Measurements from ENCODE around the gene OVCA2.

OVCA2 gene

GRCh38 chr17:2067048-2067561, 25.3 kb downstream of the OVCA2 start:
- no peak for DNase-seq

- DNase-seq = no peak
These were observed 25.8 kb downstream of the OVCA2 start for GRCh38 chr17:2067608-2068024.

GRCh38 chr17:2068031-2068518, 26.3 kb downstream of the OVCA2 start:
- DNase-seq = no peak

GRCh38 chr17:2068519-2069051, 26.8 kb downstream of the OVCA2 start:
- peak in 1 of 2 experiments; percentile 53 for DNase-seq

GRCh38 chr17:2070241-2071023, 28.6 kb downstream of the OVCA2 start:
- peak; percentile 75 to 86 for DNase-seq

- no peak for DNase-seq
These were observed 29.2 kb downstream of the OVCA2 start for GRCh38 chr17:2071024-2071385.

GRCh38 chr17:2071455-2072281, 29.8 kb downstream of the OVCA2 start:
- DNase-seq = no peak

- no peak for DNase-seq
These were observed 33.1 kb downstream of the OVCA2 start for GRCh38 chr17:2074919-2075318.

GRCh38 chr17:2075336-2076086, 33.7 kb downstream of the OVCA2 start:
- DNase-seq = no peak

GRCh38 chr17:2076087-2076984, 34.5 kb downstream of the OVCA2 start:
- DNase-seq = no peak

GRCh38 chr17:2077040-2077439, 35.2 kb downstream of the OVCA2 start:
- no peak for DNase-seq

- DNase-seq = no peak
These were observed 39.7 kb downstream of the OVCA2 start for GRCh38 chr17:2081564-2081963.

- DNase-seq = no peak
These were observed 40.4 kb downstream of the OVCA2 start for GRCh38 chr17:2082003-2082781.

- no peak for DNase-seq
These were observed 41.8 kb downstream of the OVCA2 start for GRCh38 chr17:2083613-2084035.

GRCh38 chr17:2084036-2084765, 42.4 kb downstream of the OVCA2 start:
- DNase-seq = no peak

- DNase-seq = no peak
These were observed 43.2 kb downstream of the OVCA2 start for GRCh38 chr17:2084766-2085647.

- DNase-seq = no peak
These were observed 43.8 kb downstream of the OVCA2 start for GRCh38 chr17:2085648-2085949.

- no peak for DNase-seq
These were observed 44.5 kb downstream of the OVCA2 start for GRCh38 chr17:2086306-2086705.

GRCh38 chr17:2087597-2088211, 45.9 kb downstream of the OVCA2 start:
- peak; percentile 60 to 67 for DNase-seq

Data from activated CD4-positive, alpha-beta T cell treated with anti-CD3 and anti-CD28 coated beads, Interleukin-2, amount 50 U/mL, for 48 hours (primary cell).